ENCODE measurements around the gene AGBL1.

Gene AGBL1

GRCh38 chr15:86041399-86041798 is 38.3 kb upstream of the AGBL1 start:
- no peaks in the 10 kb centered on the region for H3K27me3 ChIP-seq (replicated peaks; ENCODE audit: control insufficient read depth, insufficient read depth, low read length)
- H3K36me3 ChIP-seq (ENCODE audit: control insufficient read depth, insufficient read depth, low read length), result no peaks in the 10 kb centered on the region
- no peak for TF ChIP-seq CTCF (IDR thresholded peaks at IDR 0.05; ENCODE audit: insufficient read depth, low read length, poor library complexity, severe bottlenecking)
- H3K4me3 ChIP-seq (replicated peaks; ENCODE audit: low read depth, low read length), result no peak overlapping the region
- no peak for DNase-seq (ENCODE audit: extremely low read depth, insufficient read length)

- Histone ChIP-seq H3K27me3 (replicated peaks; ENCODE audit: control insufficient read depth, insufficient read depth, low read length) (no peaks in the 10 kb centered on the region), H3K4me3 (replicated peaks; ENCODE audit: low read depth, low read length) (no peak overlapping the region), H3K36me3 (ENCODE audit: control insufficient read depth, insufficient read depth, low read length) (no peaks in the 10 kb centered on the region)
- no peak for TF ChIP-seq CTCF (IDR thresholded peaks at IDR 0.05; ENCODE audit: insufficient read depth, low read length, poor library complexity, severe bottlenecking)
- no peak for DNase-seq (ENCODE audit: extremely low read depth, insufficient read length)
Observed at GRCh38 chr15:86042226-86042625, 37.4 kb upstream of the AGBL1 start.

GRCh38 chr15:86044981-86045380 is 34.7 kb upstream of the AGBL1 start:
- DNase-seq (ENCODE audit: extremely low read depth, insufficient read length), result no peak
- H3K27me3 ChIP-seq (replicated peaks; ENCODE audit: control insufficient read depth, insufficient read depth, low read length), result no peaks in the 10 kb centered on the region
- no peak overlapping the region for H3K4me3 ChIP-seq (replicated peaks; ENCODE audit: low read depth, low read length)
- no peaks in the 10 kb centered on the region for H3K36me3 ChIP-seq (ENCODE audit: control insufficient read depth, insufficient read depth, low read length)
- no peak for TF ChIP-seq CTCF (IDR thresholded peaks at IDR 0.05; ENCODE audit: insufficient read depth, low read length, poor library complexity, severe bottlenecking)

GRCh38 chr15:86054338-86054737 is 25.3 kb upstream of the AGBL1 start:
- DNase-seq (ENCODE audit: extremely low read depth, insufficient read length), result no peak

GRCh38 chr15:86055688-86056087 is 24.0 kb upstream of the AGBL1 start:
- no peak for DNase-seq (ENCODE audit: extremely low read depth, insufficient read length)
- no peak for TF ChIP-seq CTCF (IDR thresholded peaks at IDR 0.05; ENCODE audit: insufficient read depth, low read length, poor library complexity, severe bottlenecking)
- Histone ChIP-seq H3K27me3 (replicated peaks; ENCODE audit: control insufficient read depth, insufficient read depth, low read length) (no peaks in the 10 kb centered on the region; the same call in 1 of the 2 replicates), H3K4me3 (replicated peaks; ENCODE audit: low read depth, low read length) (no peak overlapping the region), H3K36me3 (ENCODE audit: control insufficient read depth, insufficient read depth, low read length) (no peaks in the 10 kb centered on the region)

More at GRCh38 chr15:86054338-86054737, 25.3 kb upstream of the AGBL1 start:
- no peak for TF ChIP-seq CTCF (IDR thresholded peaks at IDR 0.05; ENCODE audit: insufficient read depth, low read length, poor library complexity, severe bottlenecking)
- H3K4me3 ChIP-seq (replicated peaks; ENCODE audit: low read depth, low read length), result no peak overlapping the region
- no peaks in the 10 kb centered on the region for H3K36me3 ChIP-seq (ENCODE audit: control insufficient read depth, insufficient read depth, low read length)
- no peaks in the 10 kb centered on the region; the same call in 1 of the 2 replicates for H3K27me3 ChIP-seq (replicated peaks; ENCODE audit: control insufficient read depth, insufficient read depth, low read length)

GRCh38 chr15:86059851-86060250 is 19.8 kb upstream of the AGBL1 start:
- TF ChIP-seq CTCF (IDR thresholded peaks at IDR 0.05; ENCODE audit: insufficient read depth, low read length, poor library complexity, severe bottlenecking), result no peak
- no peaks in the 10 kb centered on the region; the same call in 1 of the 2 replicates for H3K27me3 ChIP-seq (replicated peaks; ENCODE audit: control insufficient read depth, insufficient read depth, low read length)
- no peak overlapping the region for H3K4me3 ChIP-seq (replicated peaks; ENCODE audit: low read depth, low read length)
- no peaks in the 10 kb centered on the region for H3K36me3 ChIP-seq (ENCODE audit: control insufficient read depth, insufficient read depth, low read length)
- no peak for DNase-seq (ENCODE audit: extremely low read depth, insufficient read length)
